ENCODE data around the gene TRMT2A. TPM values are rescaled to one million over a fixed set of nuclear protein-coding genes. Genes with fewer than 3 reads are reported as not detected.

Gene TRMT2A
- polyA plus RNA-seq, 1 of the 3 experiments (the other 2 are of a cell fraction): 54.6 TPM

DNA sequence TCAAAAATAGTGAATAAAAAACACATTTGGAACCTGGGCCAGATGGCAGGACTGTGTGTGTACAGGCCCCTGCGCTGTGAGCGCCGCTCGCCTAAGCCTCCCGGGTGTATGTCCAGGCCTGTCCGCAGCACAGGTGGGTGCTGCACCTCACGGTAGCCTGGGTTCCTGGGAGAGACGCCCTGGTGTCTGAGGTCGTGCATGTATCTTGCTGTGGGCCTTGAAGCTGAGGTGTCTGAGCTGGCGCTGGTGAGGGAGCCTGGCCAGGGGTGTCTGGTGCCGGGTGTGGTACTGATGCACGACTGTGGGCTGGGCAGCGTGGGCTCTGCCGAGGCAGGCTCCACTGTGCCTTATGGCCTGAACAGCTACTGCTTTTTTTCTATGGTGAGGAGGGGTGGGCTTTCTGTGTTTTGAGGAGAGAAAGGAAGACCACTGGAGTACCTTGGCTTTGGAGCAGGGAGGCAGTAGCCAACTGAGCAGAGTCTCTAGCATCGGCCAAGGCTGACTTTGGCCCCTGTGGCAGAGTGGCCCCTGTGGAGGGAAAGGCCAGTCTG, 10.4 kb upstream of the TRMT2A start:
- H3K27ac ChIP-seq (ENCODE audit: low read depth in 2 of 2, low read length in 1 of 2): no peak overlapping the region
- H3K4me2 ChIP-seq: no peak overlapping the region

DNA sequence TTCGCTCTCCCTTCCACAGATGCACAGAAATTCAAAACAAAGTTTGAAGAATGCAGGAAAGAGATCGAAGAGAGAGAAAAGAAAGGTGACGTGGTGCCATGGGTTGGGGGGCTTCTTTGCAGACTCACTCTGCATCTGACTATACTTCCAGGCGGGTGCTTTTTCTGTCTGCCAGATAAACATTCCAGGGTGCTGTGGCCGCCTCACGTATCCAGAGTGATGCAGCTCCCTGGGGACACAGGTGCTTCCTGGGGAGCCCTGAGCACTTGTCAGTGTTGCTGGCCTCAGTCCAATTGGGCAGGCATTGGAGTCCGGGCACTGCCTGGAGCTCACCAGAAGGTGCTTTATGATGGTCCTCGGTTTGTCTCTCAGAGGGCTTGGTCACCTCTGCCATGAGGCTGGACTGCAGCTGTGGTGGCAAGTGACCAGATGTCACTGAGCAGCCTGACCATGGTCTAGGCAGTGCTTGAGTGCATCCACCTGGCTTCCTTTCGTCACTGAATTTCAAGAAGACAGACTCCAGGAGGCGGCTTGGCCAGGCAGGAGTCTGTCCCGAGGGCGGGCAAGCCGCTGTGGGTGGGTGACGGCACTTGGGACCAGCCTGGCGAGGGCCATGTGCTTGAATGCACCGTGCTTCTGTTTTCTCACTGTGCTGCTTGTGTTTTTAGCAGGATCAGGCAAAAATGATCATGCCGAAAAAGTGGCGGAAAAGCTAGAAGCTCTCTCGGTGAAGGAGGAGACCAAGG, 9.4 kb upstream of the TRMT2A start:
- TF ChIP-seq, protein P1, sequence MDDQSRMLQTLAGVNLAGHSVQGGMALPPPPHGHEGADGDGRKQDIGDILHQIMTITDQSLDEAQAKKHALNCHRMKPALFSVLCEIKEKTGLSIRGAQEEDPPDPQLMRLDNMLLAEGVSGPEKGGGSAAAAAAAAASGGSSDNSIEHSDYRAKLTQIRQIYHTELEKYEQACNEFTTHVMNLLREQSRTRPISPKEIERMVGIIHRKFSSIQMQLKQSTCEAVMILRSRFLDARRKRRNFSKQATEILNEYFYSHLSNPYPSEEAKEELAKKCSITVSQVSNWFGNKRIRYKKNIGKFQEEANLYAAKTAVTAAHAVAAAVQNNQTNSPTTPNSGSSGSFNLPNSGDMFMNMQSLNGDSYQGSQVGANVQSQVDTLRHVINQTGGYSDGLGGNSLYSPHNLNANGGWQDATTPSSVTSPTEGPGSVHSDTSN (IDR thresholded peaks at IDR 0.05): no peak
- TF ChIP-seq RFX5 (IDR thresholded peaks at IDR 0.05; ENCODE audit: low read length): no peak
- no peak for TF ChIP-seq YY1 (IDR thresholded peaks at IDR 0.05; ENCODE audit: low read depth)
- POLR2A ChIA-PET: no interaction called here

More for the DNA sequence above, 10.4 kb upstream of the TRMT2A start:
- Histone ChIP-seq H3K9me2 (no peaks in the 10 kb centered on the region), H3F3A (replicated peaks; ENCODE audit: insufficient read depth) (peaks cover 18% of the 10 kb centered on the region), H3K36me3 (replicated peaks in 1 of 2; ENCODE audit: control insufficient read depth in 1 of 2, insufficient read depth in 2 of 2, low read length in 1 of 2) (peaks cover 7 to 49% of the 10 kb centered on the region in 2 experiments), H3K79me2 (ENCODE audit: insufficient read depth) (peaks cover 22% of the 10 kb centered on the region), H3K4me3 (ENCODE audit: low read depth in 2 of 2, low read length in 1 of 2) (no peak overlapping the region), H3K27me3 (ENCODE audit: insufficient read depth) (no peaks in the 10 kb centered on the region), H3K9me3 (no peaks in the 10 kb centered on the region), H4K20me1 (ENCODE audit: insufficient read depth) (peaks cover 4% of the 10 kb centered on the region; the same call in 1 of the 2 replicates), H2AFZ (ENCODE audit: low read depth) (no peak overlapping the region), H3K4me1 (ENCODE audit: control insufficient read depth in 1 of 2, insufficient read depth in 2 of 2, low read depth in 1 of 2, low read length in 1 of 2) (peaks cover 0 to 8% of the 10 kb centered on the region in 2 experiments; a peak in 1 of 4 replicates), H3K9ac (no peak overlapping the region)
- no peak for DNase-seq
- CTCF ChIA-PET: no interaction called here
- whole genome bisulfite sequencing (ENCODE audit: low lambda C conversion rate): 96% methylated on average over 11 of the region's 15 CpGs
- TF ChIP-seq NRF1 (IDR thresholded peaks at IDR 0.05; ENCODE audit: low read depth, low read length): no peak
- no peak for TF ChIP-seq JUND (IDR thresholded peaks at IDR 0.05)
- TF ChIP-seq EZH2phosphoT487 (IDR thresholded peaks at IDR 0.05; ENCODE audit: borderline replicate concordance, low read depth): no peak
- no peak for TF ChIP-seq GATA2 (CRISPR knock-in tag; IDR thresholded peaks at IDR 0.05)
- TF ChIP-seq RFX5 (IDR thresholded peaks at IDR 0.05; ENCODE audit: low read length): no peak
- no peak for TF ChIP-seq NFIC (IDR thresholded peaks at IDR 0.05; ENCODE audit: borderline replicate concordance)
- no peak for TF ChIP-seq RXRA (IDR thresholded peaks at IDR 0.05; ENCODE audit: borderline replicate concordance, low read depth)
- TF ChIP-seq EP300 (IDR thresholded peaks at IDR 0.05; ENCODE audit: borderline replicate concordance in 1 of 2, low read depth in 1 of 2, low read length in 1 of 2): no peak
- TF ChIP-seq MXI1 (IDR thresholded peaks at IDR 0.05; ENCODE audit: low read depth, low read length): no peak
- TF ChIP-seq MEF2A (IDR thresholded peaks at IDR 0.05; ENCODE audit: borderline replicate concordance, low read depth): no peak
- POLR2A ChIA-PET: interaction anchor here (1.5 kb wide), 1 partner anchor 14 kb away, joined by 5 read pairs; no protein-coding TSS in a partner anchor

More for the DNA sequence above, 9.4 kb upstream of the TRMT2A start:
- no peak overlapping the region for H3K4me2 ChIP-seq
- WGBS (ENCODE audit: low lambda C conversion rate): 93% methylated on average over 18 of the region's 19 CpGs
- H3F3A ChIP-seq (replicated peaks; ENCODE audit: insufficient read depth): peaks cover 21% of the 10 kb centered on the region
- H3K27me3 ChIP-seq (ENCODE audit: insufficient read depth): no peaks in the 10 kb centered on the region
- H3K4me3 ChIP-seq (ENCODE audit: low read depth in 2 of 2, low read length in 1 of 2): no peak overlapping the region
- H3K79me2 ChIP-seq (ENCODE audit: insufficient read depth): peaks cover 25% of the 10 kb centered on the region
- H3K9me2 ChIP-seq: no peaks in the 10 kb centered on the region
- H3K9me3 ChIP-seq: no peaks in the 10 kb centered on the region
- H3K4me1 ChIP-seq (ENCODE audit: control insufficient read depth in 1 of 2, insufficient read depth in 2 of 2, low read depth in 1 of 2, low read length in 1 of 2): peaks cover 0 to 7% of the 10 kb centered on the region in 2 experiments; a peak in 1 of 4 replicates
- H4K20me1 ChIP-seq (ENCODE audit: insufficient read depth): peaks cover 11% of the 10 kb centered on the region; the same call in 1 of the 2 replicates
- H3K27ac ChIP-seq (ENCODE audit: low read depth in 2 of 2, low read length in 1 of 2): no peak overlapping the region
- CTCF ChIA-PET: no interaction called here
- H3K36me3 ChIP-seq (replicated peaks in 1 of 2; ENCODE audit: control insufficient read depth in 1 of 2, insufficient read depth in 2 of 2, low read length in 1 of 2): peaks cover 8 to 56% of the 10 kb centered on the region in 2 experiments
- DNase-seq: no peak
- H3K9ac ChIP-seq: no peak overlapping the region
- H2AFZ ChIP-seq (ENCODE audit: low read depth): no peak overlapping the region

Data from SK-N-SH (cell line).